Keratinocyte (primary cell): ENCODE results near the gene PRDM8. TPM values are rescaled to one million over a fixed set of nuclear protein-coding genes. Genes with fewer than 3 reads are reported as not detected.

Source experiments
- DNase-seq: peaks from one replicate; pipeline ENCODE4 v3.0.0-alpha.2; 2011; ENCODE audit warnings: low read depth, missing footprints, low spot score
- FAIRE-seq: peaks from 2 replicates; lab custom pipeline; 2011; peaks lifted over from hg19 to GRCh38; lab: Jason Lieb, UNC
- H2AFZ ChIP-seq: 2 replicates; pipeline ENCODE4 v1.6.0; 2012; ENCODE audit warnings: low read length, control low read depth, inconsistent platforms; ENCODE audit not compliant: control insufficient read depth
- H3K27ac ChIP-seq: 2 replicates; pipeline ENCODE4 v1.5.1; 2011; ENCODE audit warnings: low read length; ENCODE audit not compliant: control insufficient read depth, insufficient read depth
- H3K27me3 ChIP-seq: 3 replicates; pipeline ENCODE4 v1.6.0; 2011; ENCODE audit warnings: low read length; ENCODE audit not compliant: control insufficient read depth, insufficient read depth; ENCODE audit errors: extremely low read depth
- H3K36me3 ChIP-seq, 2 experiments: 2 replicates in 1 of 2; 3 replicates in 1 of 2; pipeline ENCODE4 v1.5.1; 2011; ENCODE audit warnings: low read length in 2 of 2, mild to moderate bottlenecking in 1 of 2; ENCODE audit not compliant: control insufficient read depth in 2 of 2, insufficient read depth in 2 of 2; ENCODE audit errors: extremely low read depth in 1 of 2
- H3K4me1 ChIP-seq: 3 replicates; pipeline ENCODE4 v1.5.1; 2011; ENCODE audit warnings: low read length; ENCODE audit not compliant: control insufficient read depth, insufficient read depth; ENCODE audit errors: extremely low read depth
- H3K4me2 ChIP-seq: 3 replicates; pipeline ENCODE4 v1.6.0; 2011; ENCODE audit warnings: low read depth, low read length; ENCODE audit not compliant: control insufficient read depth, insufficient read depth; ENCODE audit errors: extremely low read depth
- H3K4me3 ChIP-seq, 3 experiments: fragments of 200-600 bp in 1 of 3; sonication (generic) in 1 of 3; 2 replicates in 2 of 3; 3 replicates in 1 of 3; pipeline ENCODE4 v1.5.1; 2011 to 2016; ENCODE audit warnings: low read length in 3 of 3, mild to moderate bottlenecking in 3 of 3, control low read depth in 2 of 3, inconsistent platforms in 1 of 3, low read depth in 1 of 3, mixed read lengths in 1 of 3, mixed run types in 1 of 3, moderate library complexity in 1 of 3; ENCODE audit not compliant: control insufficient read depth in 2 of 3, insufficient read depth in 2 of 3; ENCODE audit errors: extremely low read depth in 1 of 3
- H3K79me2 ChIP-seq: 2 replicates; pipeline ENCODE4 v1.6.0; 2012; ENCODE audit warnings: low read length; ENCODE audit not compliant: control insufficient read depth, insufficient read depth
- H3K9ac ChIP-seq: 3 replicates; pipeline ENCODE4 v1.6.0; 2011; ENCODE audit warnings: low read length; ENCODE audit not compliant: control insufficient read depth, insufficient read depth; ENCODE audit errors: extremely low read depth
- H3K9me1 ChIP-seq: 3 replicates; pipeline ENCODE4 v1.6.0; 2011; ENCODE audit warnings: low read length; ENCODE audit not compliant: control insufficient read depth, insufficient read depth; ENCODE audit errors: extremely low read depth
- H3K9me3 ChIP-seq: 2 replicates; pipeline ENCODE4 v1.5.1; 2012; ENCODE audit warnings: low read depth, low read length; ENCODE audit not compliant: control insufficient read depth
- H4K20me1 ChIP-seq: 3 replicates; pipeline ENCODE4 v1.6.0; 2011; ENCODE audit warnings: low read length; ENCODE audit not compliant: control insufficient read depth, insufficient read depth; ENCODE audit errors: extremely low read depth
- CTCF ChIP-seq, 3 experiments: IDR thresholded peaks in 1 of 3; conservative IDR thresholded peaks in 1 of 3; optimal IDR thresholded peaks in 1 of 3; 2 replicates in 2 of 3; 3 replicates in 1 of 3; pipeline versions ENCODE3 to v1.5.1; 2011; ENCODE audit warnings: low read length in 3 of 3, mild to moderate bottlenecking in 3 of 3, moderate library complexity in 2 of 3, control low read depth in 1 of 3, inconsistent platforms in 1 of 3; ENCODE audit not compliant: insufficient read depth in 2 of 3; ENCODE audit errors: extremely low read depth in 1 of 3
- EZH2 ChIP-seq: IDR thresholded peaks from one replicate; pipeline ENCODE4 v1.6.1; 2012; ENCODE audit warnings: inconsistent platforms, mild to moderate bottlenecking, low read length, moderate library complexity
- dilution Hi-C: fragments of 300-500 bp; cut with MboI; formaldehyde crosslinking; loops from one replicate; pipeline ENCODE4 v1.7.0; 2020; ENCODE audit warnings: low sequenced_read_pairs; ENCODE audit not compliant: extremely low pct_ligation_motif_present
- polyA plus RNA-seq, 5 experiments: library from polyadenylated mRNA; depleted of rRNA in 3 of 5; stranded (reverse) in 3 of 5; stranded (forward) in 1 of 5; unstranded in 1 of 5; fragments of >200 nt; gene quantifications; 1 replicate in 1 of 5; 2 replicates in 3 of 5; 3 replicates in 1 of 5; pipeline versions ENCODE4 v1.2.1 to v1.2.3, GENCODE V29; 2011 to 2012; ENCODE audit warnings: missing spikeins in 2 of 5, low read depth in 1 of 5, low replicate concordance in 1 of 5

The PRDM8 gene
- polyA plus RNA-seq, 1 donor (not counting 4 experiments of a cell fraction or from before 2014, with no cell fraction given) = 3.5 TPM

DNA sequence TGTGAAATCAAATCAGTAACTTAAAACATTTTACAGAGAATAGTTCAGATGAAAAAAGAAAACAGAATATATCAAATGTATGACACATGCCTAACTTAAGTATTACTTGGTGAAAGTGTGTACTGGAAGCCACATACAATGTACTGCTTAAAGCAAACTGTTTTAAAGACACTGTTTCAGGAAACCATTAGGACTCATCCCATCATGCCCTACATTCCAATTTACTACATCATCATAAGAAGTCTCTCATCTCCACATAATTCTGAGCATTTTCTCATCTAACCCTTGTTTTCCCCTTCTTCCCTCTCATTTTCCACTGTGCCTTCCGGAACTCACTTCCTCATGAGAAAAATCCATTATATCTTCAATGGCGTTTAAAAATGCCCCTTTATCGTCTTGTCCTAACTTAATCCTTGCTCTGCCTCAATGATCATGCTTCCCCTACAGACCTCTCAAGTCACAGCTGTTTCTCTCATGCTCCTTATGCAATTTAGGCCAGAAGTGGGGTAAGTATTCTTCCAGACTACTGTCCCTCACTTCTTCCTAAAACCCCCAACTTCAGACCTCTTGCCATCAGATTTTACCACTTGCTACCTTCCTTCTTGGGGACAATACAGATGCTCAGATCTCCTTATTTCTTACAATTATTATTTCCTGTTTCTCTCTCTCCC, 42.3 kb downstream of the PRDM8 start:
- Histone ChIP-seq H4K20me1 (no peaks in the 10 kb centered on the region), H3K27me3 (no peaks in the 10 kb centered on the region), H3K36me3 (no peaks in the 10 kb centered on the region), H2AFZ (peak overlapping the region; percentile 2), H3K4me2 (no peak overlapping the region), H3K9ac (no peak overlapping the region), H3K9me3 (no peaks in the 10 kb centered on the region), H3K79me2 (no peaks in the 10 kb centered on the region), H3K4me1 (peaks cover 32% of the 10 kb centered on the region), H3K4me3 (no peak overlapping the region), H3K27ac (no peak overlapping the region), H3K9me1 (no peaks in the 10 kb centered on the region)
- dilution Hi-C loops = no loop called here
- TF ChIP-seq EZH2 (no peak), CTCF (optimal IDR thresholded peaks at IDR 0.05 in 1 of 3, IDR thresholded peaks at IDR 0.05 in 1 of 3, conservative IDR thresholded peaks at IDR 0.05 in 1 of 3; ENCODE audit: extremely low read depth in 1 of 3, insufficient read depth in 2 of 3, low read length in 3 of 3) (no peak)
- FAIRE-seq (peak; percentile 91), DNase-seq (no peak)

DNA sequence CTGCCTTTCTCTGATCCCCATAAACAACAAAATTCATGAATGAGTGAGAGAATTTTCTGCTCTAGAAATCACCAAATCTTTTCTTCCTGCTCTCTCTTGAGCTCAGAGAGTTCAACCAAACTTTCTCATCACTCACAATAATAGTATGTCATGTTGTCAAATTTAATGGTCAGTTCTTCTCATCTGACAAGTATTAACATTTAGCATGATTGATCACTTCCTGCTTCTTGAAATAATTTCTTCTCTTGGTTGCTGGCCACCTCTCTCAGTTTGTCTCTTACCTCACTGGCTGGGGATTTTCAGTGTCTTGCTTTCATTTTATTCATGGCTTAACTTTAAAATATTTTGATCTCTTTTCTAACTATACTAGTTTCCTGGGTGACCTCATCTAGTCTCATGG, 43.7 kb downstream of the PRDM8 start:
- TF ChIP-seq CTCF (optimal IDR thresholded peaks at IDR 0.05 in 1 of 3, IDR thresholded peaks at IDR 0.05 in 1 of 3, conservative IDR thresholded peaks at IDR 0.05 in 1 of 3; ENCODE audit: extremely low read depth in 1 of 3, insufficient read depth in 2 of 3, low read length in 3 of 3) (no peak), EZH2 (no peak)
- dilution Hi-C loops = no loop called here
- FAIRE-seq = peak; percentile 73

More for the DNA sequence above, 43.7 kb downstream of the PRDM8 start:
- Histone ChIP-seq H3K27ac (no peak overlapping the region), H2AFZ (peak overlapping the region; percentile 52), H4K20me1 (no peaks in the 10 kb centered on the region), H3K4me2 (no peak overlapping the region), H3K36me3 (no peaks in the 10 kb centered on the region), H3K27me3 (no peaks in the 10 kb centered on the region), H3K9me1 (no peaks in the 10 kb centered on the region), H3K4me1 (peaks cover 29% of the 10 kb centered on the region), H3K9me3 (no peaks in the 10 kb centered on the region), H3K4me3 (no peak overlapping the region), H3K79me2 (no peaks in the 10 kb centered on the region), H3K9ac (no peak overlapping the region)
- no peak for DNase-seq
